Transverse colon (tissue), 4 donors: ENCODE results near the gene EIF4G2. TPM values are rescaled to one million over a fixed set of nuclear protein-coding genes. Genes with fewer than 3 reads are reported as not detected.

Experiments used
- DNase-seq: peaks from one replicate; pipeline ENCODE4 v3.0.0-alpha.2; 2019
- H3K27ac ChIP-seq, 4 donors: fragments of 200-600 bp; sonication (generic); 2 replicates each; pipeline ENCODE4 v1.5.1; 2016 to 2018; ENCODE audit warnings: inconsistent platforms in 4 of 4
- H3K27me3 ChIP-seq: fragments of 200-600 bp; sonication (generic); 2 replicates; pipeline ENCODE4 v1.5.1; 2017; ENCODE audit warnings: inconsistent platforms
- H3K36me3 ChIP-seq, 4 donors: fragments of 200-600 bp; sonication (generic); 2 replicates each; pipeline ENCODE4 v1.5.1; 2017 to 2019; ENCODE audit warnings: inconsistent platforms in 4 of 4
- H3K4me1 ChIP-seq, 4 donors: fragments of 200-600 bp; sonication (generic); 2 replicates each; pipeline ENCODE4 v1.5.1; 2017 to 2020; ENCODE audit warnings: inconsistent platforms in 4 of 4
- H3K4me3 ChIP-seq, 4 donors: fragments of 200-600 bp; sonication (generic); 1 replicate in 1 of 4; 2 replicates in 3 of 4; pipeline versions ENCODE4 v1.5.1 to v1.6.1; 2017 to 2019; ENCODE audit warnings: inconsistent platforms in 4 of 4
- H3K9me3 ChIP-seq, 2 donors: fragments of 200-600 bp; sonication (generic); 2 replicates each; pipeline ENCODE4 v1.5.1; 2017 to 2019; ENCODE audit warnings: inconsistent platforms in 2 of 2
- CTCF ChIP-seq, 5 experiments: fragments of 200-600 bp in 3 of 5; fragments of 450-650 bp in 2 of 5; sonication (generic) in 3 of 5; IDR thresholded peaks; 1 replicate in 2 of 5; 2 replicates in 3 of 5; pipeline ENCODE4 v1.5.1; 2016 to 2017; ENCODE audit warnings: antibody characterized with exemption in 5 of 5, inconsistent platforms in 3 of 5, mild to moderate bottlenecking in 2 of 5, moderate library complexity in 1 of 5
- EP300 ChIP-seq: sonication (generic); formaldehyde crosslinking; IDR thresholded peaks from one replicate; pipeline ENCODE4 v1.6.1; 2017; ENCODE audit warnings: antibody characterized with exemption, low read depth
- POLR2A ChIP-seq: fragments of 450-650 bp; IDR thresholded peaks from one replicate; pipeline ENCODE4 v1.6.1; 2016; ENCODE audit warnings: antibody characterized with exemption, mild to moderate bottlenecking, moderate library complexity
- POLR2AphosphoS5 ChIP-seq, 3 donors: sonication (generic); formaldehyde crosslinking; IDR thresholded peaks; one replicate each; pipeline ENCODE4 v1.6.1; 2016; ENCODE audit warnings: antibody characterized with exemption in 3 of 3
- in situ Hi-C, 4 donors: fragments of 200-750 bp; cut with MboI; loops; one replicate each; pipeline versions ENCODE4 v1.15.0 to v1.15.1; 2017; ENCODE audit warnings: low sequenced_read_pairs in 3 of 4, low pct_ligation_motif_present in 1 of 4, low pct_unique_long_range_greater_than_20kb in 1 of 4
- intact Hi-C: fragments of 100-400 bp; cut with DNase I; formaldehyde crosslinking; loops from one replicate; pipeline ENCODE4 v1.15.1; 2023; ENCODE audit warnings: low total_unique reads
- small RNA-seq, 4 donors: library from RNA; depleted of rRNA; stranded (forward); fragments of <200 nt; gene quantifications; one replicate each; pipeline ENCODE3, GENCODE V24; 2016
- total RNA-seq, 4 donors: library from RNA; depleted of rRNA; stranded (reverse); fragments of >200 nt; gene quantifications; one replicate each; pipeline ENCODE4 v1.1.0, GENCODE V29; 2016

The EIF4G2 gene
- total RNA-seq, 4 donors from 2014 or later, result 357 to 482 (median 444) TPM

- Histone ChIP-seq H3K4me3 (no peak overlapping the region), H3K27ac (no peak overlapping the region), H3K27me3 (no peaks in the 10 kb centered on the region), H3K9me3 (no peaks in the 10 kb centered on the region), H3K36me3 (no peaks in the 10 kb centered on the region), H3K4me1 (peaks cover 7 to 31% (median 23%) of the 10 kb centered on the region in 4 donors)
- in situ Hi-C loops, result loop anchor here in 2 of 4 donors (25.0 kb wide), 3 partner anchors 185 to 985 kb away; partner anchors contain the start of genes LYVE1 (in 1 of the 2) and RNF141 (in 1 of the 2)
- TF ChIP-seq POLR2A, result no peak
- no peak for TF ChIP-seq POLR2AphosphoS5 (IDR thresholded peaks at IDR 0.05)
- no peak for TF ChIP-seq CTCF (IDR thresholded peaks at IDR 0.05)
- TF ChIP-seq EP300, result no peak
- DNase-seq, result no peak
- intact Hi-C loops, result no loop called here
Measured at GRCh38 chr11:10747733-10748132, 61.0 kb downstream of the EIF4G2 start.

Small RNA genes lying within 50 kb of the gene (small RNA-seq; reads per million reads assigned to genes)
- 0 reads per million in 4 donors for gene SNORD97

Other genes starting within 250 kb of the EIF4G2 start
- 10 to 100 TPM in 3 of 4 donors, 1 to 10 TPM in 1; 8.2 to 41.6 (median 31.7) TPM for gene LYVE1, start 240.3 kb downstream of the EIF4G2 start, total RNA-seq
- 10 to 100 TPM; 19.4 to 48.8 (median 24.9) TPM for gene IRAG1, start 115.2 kb downstream of the EIF4G2 start, total RNA-seq
- gene CTR9, start 57.7 kb downstream of the EIF4G2 start, total RNA-seq, result 10 to 100 TPM; 21.3 to 41.2 (median 25.5) TPM
- 10 to 100 TPM; 13.7 to 38.4 (median 29.7) TPM for gene ZBED5, start 49.1 kb upstream of the EIF4G2 start, total RNA-seq